ENCODE results near the gene MAP3K4. TPM values are rescaled to one million over a fixed set of nuclear protein-coding genes. Genes with fewer than 3 reads are reported as not detected.

The MAP3K4 gene
- total RNA-seq, 1 donor from 2014 or later, result 66.5 TPM

DNA sequence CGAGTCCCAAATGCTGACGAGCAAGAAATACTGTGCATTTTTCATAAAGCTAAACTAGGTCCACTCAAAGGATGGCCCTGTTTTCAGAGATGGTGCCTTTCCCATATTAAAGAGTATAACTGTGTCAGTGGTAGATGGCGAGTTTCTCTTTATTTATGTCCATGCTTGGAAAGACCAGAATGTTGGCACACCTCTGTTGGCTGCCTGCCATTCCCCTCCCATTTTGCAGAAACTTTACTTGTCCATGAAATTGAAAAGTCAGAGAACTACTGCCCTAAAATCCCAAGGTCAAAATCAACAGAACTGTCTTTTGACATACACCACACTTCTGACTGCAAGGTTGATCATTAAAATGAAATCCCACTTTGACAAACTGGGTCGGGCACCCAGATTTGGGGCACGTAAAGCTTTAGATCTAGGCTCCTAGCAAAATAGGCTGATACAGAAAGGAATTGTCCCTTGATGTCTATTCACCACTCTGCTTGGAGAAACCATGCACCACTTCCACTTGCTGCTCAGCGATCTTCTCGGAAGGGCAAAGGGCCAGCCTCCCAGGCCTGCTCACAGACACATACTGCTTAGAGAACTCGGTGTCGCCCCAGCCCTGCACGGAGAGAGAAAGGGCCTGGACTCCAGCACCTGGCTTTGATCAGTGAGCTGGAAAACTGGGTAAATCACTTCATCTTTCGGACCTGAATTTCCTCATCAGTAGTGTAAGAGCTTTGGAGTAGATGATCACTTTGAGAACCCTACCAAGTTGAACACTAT is 152.3 kb downstream of the MAP3K4 start:
- Mint-ChIP-seq H3K36me3 (ENCODE audit: low read depth) (peaks cover 2% of the 10 kb centered on the region), H3K4me1 (no peaks in the 10 kb centered on the region), H3K9me3 (no peaks in the 10 kb centered on the region), H3K27ac (no peak overlapping the region), H3K27me3 (no peaks in the 10 kb centered on the region), H3K4me3 (no peak overlapping the region)
- TF ChIP-seq, protein P1, sequence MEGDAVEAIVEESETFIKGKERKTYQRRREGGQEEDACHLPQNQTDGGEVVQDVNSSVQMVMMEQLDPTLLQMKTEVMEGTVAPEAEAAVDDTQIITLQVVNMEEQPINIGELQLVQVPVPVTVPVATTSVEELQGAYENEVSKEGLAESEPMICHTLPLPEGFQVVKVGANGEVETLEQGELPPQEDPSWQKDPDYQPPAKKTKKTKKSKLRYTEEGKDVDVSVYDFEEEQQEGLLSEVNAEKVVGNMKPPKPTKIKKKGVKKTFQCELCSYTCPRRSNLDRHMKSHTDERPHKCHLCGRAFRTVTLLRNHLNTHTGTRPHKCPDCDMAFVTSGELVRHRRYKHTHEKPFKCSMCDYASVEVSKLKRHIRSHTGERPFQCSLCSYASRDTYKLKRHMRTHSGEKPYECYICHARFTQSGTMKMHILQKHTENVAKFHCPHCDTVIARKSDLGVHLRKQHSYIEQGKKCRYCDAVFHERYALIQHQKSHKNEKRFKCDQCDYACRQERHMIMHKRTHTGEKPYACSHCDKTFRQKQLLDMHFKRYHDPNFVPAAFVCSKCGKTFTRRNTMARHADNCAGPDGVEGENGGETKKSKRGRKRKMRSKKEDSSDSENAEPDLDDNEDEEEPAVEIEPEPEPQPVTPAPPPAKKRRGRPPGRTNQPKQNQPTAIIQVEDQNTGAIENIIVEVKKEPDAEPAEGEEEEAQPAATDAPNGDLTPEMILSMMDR (IDR thresholded peaks at IDR 0.05), result no peak
- DNase-seq (no peak), ATAC-seq (ENCODE audit: low read depth) (no peak)
- POLR2A ChIA-PET, result no interaction called here
- CTCF ChIA-PET, result no interaction called here
- intact Hi-C loops (cut with micrococcal nuclease), result no loop called here

DNA sequence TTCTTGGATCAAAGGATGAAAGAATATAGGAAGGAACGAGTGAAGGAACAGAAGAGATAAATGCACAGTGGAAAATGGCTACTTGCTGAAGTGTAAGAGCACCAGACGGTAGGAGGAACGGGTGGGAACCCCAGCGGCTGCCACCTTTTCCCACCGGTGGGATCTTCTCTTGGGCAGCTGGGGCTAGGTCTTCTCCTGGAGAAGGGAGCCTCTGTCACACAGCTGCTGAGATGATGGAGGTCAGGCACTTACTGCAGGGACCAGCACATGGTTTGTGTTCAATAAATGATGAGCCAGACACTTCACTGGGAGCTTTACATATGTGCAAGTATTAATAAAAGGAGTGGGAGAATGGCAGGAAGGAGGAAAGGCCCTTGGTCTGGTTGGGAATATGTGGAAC is 158.6 kb downstream of the MAP3K4 start:
- TF ChIP-seq, protein P1 (IDR thresholded peaks at IDR 0.05), result no peak
- intact Hi-C loops (cut with micrococcal nuclease), result no loop called here
- H3K27me3 Mint-ChIP-seq, result no peaks in the 10 kb centered on the region
- H3K4me3 Mint-ChIP-seq, result no peak overlapping the region
- DNase-seq (no peak), ATAC-seq (ENCODE audit: low read depth) (no peak)
- POLR2A ChIA-PET, result no interaction called here
- H3K27ac Mint-ChIP-seq, result no peak overlapping the region
- no peaks in the 10 kb centered on the region for H3K4me1 Mint-ChIP-seq
- H3K9me3 Mint-ChIP-seq, result no peaks in the 10 kb centered on the region
- H3K36me3 Mint-ChIP-seq (ENCODE audit: low read depth), result peaks cover 2% of the 10 kb centered on the region
- CTCF ChIA-PET, result no interaction called here

DNA sequence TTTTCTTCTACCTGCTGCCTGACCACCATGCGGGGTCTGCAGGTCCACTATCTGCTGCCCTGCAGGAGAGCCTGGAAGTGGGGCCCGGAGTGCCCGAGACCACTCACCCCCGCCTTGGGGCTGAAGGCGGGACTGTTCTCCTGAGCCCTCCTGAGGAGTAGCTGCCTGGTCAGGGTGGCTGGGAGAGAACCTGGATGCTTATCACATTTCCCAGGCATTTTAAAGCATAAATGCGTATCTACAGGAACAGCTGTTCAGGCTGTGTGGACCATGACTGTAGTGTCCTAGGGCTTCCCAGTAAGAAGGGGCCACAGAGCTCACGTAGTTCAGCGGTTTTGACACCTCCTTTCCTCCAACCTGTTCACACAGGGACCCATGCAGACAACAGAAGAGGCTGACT is 159.0 kb downstream of the MAP3K4 start:
- no peak overlapping the region for H3K4me3 Mint-ChIP-seq
- DNase-seq, result no peak
- H3K4me1 Mint-ChIP-seq, result no peaks in the 10 kb centered on the region
- peaks cover 2% of the 10 kb centered on the region for H3K36me3 Mint-ChIP-seq (ENCODE audit: low read depth)
- intact Hi-C loops (cut with micrococcal nuclease), result no loop called here
- POLR2A ChIA-PET, result no interaction called here
- no peaks in the 10 kb centered on the region for H3K27me3 Mint-ChIP-seq
- no peaks in the 10 kb centered on the region for H3K9me3 Mint-ChIP-seq
- CTCF ChIA-PET, result no interaction called here
- no peak for ATAC-seq (ENCODE audit: low read depth)
- H3K27ac Mint-ChIP-seq, result no peak overlapping the region
- TF ChIP-seq, protein P1 (IDR thresholded peaks at IDR 0.05), result no peak

DNA sequence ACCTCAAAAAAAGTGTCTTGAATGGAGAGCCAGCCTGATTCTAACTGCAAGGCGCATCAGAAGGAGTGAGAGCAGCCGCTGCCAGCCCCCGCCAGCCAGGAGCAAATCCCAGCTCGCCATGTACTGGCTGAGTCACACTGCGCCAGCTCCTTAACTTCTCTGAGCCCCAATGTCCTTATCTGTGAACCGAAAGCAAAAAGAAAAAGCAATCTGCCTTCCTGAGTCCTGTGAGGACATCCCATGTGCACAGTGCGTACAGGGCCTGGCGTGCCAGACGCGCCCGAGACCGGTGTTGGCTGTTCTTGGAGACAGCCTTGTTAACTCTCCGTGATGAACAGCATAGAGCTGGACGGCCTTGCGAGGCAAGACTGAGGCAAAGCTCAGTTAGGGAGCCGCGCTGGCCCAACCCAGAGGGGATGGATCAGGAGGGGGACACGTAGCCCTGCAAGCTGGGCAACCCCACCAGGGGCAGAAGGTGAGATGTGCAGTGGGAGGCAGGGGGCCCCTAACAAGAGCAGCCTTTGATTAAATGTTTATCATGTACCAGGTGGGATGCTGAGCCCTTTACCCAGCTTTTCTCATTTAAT is 159.6 kb downstream of the MAP3K4 start:
- Mint-ChIP-seq H3K27me3 (no peaks in the 10 kb centered on the region), H3K27ac (no peak overlapping the region), H3K9me3 (no peaks in the 10 kb centered on the region), H3K4me3 (no peak overlapping the region), H3K4me1 (no peaks in the 10 kb centered on the region), H3K36me3 (ENCODE audit: low read depth) (peaks cover 2% of the 10 kb centered on the region)
- POLR2A ChIA-PET, result no interaction called here
- DNase-seq, result no peak
- TF ChIP-seq, protein P1 (IDR thresholded peaks at IDR 0.05), result no peak
- ATAC-seq (ENCODE audit: low read depth), result no peak
- CTCF ChIA-PET, result no interaction called here
- intact Hi-C loops (cut with micrococcal nuclease), result no loop called here

DNA sequence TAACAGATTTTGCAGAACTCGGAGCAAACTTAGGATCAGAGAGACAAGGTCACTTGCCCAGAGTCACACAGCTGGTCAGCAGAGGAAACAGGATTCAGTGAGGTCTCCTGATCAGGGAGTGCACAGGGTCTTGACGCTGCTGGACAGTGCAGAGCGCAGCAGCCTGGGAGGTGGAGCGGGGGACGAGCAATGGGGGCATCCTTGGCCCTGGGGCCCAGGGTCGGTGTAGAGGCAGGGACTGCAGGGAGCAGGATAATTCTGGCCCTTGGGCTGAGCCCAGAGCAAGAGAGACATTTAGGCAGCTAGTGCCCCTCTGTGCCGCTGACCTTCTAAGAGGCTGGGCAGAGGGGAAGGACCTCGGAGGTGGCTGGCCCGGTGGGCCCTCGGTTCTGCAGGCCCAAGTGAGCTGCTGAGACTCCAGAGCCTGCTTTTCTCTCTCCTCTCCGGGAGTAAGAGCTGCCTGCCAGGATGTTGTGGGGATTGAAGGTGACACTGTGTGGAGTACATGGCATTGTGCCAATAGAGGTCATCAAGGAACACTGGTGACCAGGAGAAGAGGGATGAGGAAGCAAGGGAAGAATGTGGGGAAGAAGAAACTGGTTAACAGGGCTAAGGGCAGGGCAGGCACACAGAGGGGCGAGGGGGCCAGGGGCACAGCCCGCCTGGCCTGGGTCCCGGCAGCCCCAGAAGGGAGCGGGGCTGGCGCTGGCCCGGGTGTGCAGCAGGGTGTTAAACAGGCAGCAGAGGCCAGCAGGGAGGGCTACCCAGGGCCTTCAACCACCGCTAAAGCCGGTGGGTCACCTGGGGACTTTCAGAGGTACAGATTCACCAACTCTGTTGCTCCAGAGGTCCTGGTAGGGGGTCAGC is 160.3 kb downstream of the MAP3K4 start:
- H3K27ac Mint-ChIP-seq, result no peak overlapping the region
- ChIA-PET POLR2A (no interaction called here), CTCF (no interaction called here)
- no peak for ATAC-seq (ENCODE audit: low read depth)
- no peaks in the 10 kb centered on the region for H3K9me3 Mint-ChIP-seq
- TF ChIP-seq, protein P1 (IDR thresholded peaks at IDR 0.05), result no peak
- intact Hi-C loops (cut with micrococcal nuclease), result no loop called here
- H3K4me3 Mint-ChIP-seq, result no peak overlapping the region
- H3K36me3 Mint-ChIP-seq (ENCODE audit: low read depth), result peaks cover 2% of the 10 kb centered on the region
- H3K4me1 Mint-ChIP-seq, result no peaks in the 10 kb centered on the region
- H3K27me3 Mint-ChIP-seq, result no peaks in the 10 kb centered on the region
- DNase-seq, result no peak
